ENCODE measurements around the gene SLC3A2.

The SLC3A2 gene

DNA sequence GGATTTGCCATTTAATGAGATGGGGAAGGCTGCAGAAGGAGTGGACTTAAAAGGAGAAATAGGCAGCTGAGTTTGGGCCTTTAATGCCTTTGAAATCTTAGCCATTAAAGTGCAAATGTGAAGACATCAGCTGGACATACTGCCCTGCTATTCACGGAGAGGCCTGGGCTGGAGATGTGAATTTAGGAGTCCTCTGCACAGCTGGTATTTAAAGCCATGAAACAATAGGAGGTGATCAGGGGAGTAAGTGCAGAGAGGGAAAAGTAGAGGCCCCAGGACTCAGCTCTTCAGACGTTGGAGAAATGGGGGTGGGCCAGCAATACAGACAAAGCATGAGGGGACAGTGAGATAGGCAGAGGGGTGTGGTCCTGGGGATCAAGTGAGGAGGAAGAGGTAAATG, 16.6 kb downstream of the SLC3A2 start:
- no peaks in the 10 kb centered on the region for H3K79me2 ChIP-seq (ENCODE audit: control insufficient read depth, insufficient read depth, low read length, unreplicated experiment)
- H3K4me1 ChIP-seq (ENCODE audit: control insufficient read depth, insufficient read depth, low read length, unreplicated experiment): no peaks in the 10 kb centered on the region
- no peak overlapping the region for H2AFZ ChIP-seq (ENCODE audit: low read length, unreplicated experiment)
- H3K36me3 ChIP-seq (ENCODE audit: insufficient read depth, low read length): no peaks in the 10 kb centered on the region
- no peaks in the 10 kb centered on the region for H3K27me3 ChIP-seq (ENCODE audit: insufficient read depth, low read length)
- no peak overlapping the region for H3K4me3 ChIP-seq (ENCODE audit: low read depth, low read length)
- no peak overlapping the region for H3K27ac ChIP-seq (ENCODE audit: low read depth, low read length)

DNA sequence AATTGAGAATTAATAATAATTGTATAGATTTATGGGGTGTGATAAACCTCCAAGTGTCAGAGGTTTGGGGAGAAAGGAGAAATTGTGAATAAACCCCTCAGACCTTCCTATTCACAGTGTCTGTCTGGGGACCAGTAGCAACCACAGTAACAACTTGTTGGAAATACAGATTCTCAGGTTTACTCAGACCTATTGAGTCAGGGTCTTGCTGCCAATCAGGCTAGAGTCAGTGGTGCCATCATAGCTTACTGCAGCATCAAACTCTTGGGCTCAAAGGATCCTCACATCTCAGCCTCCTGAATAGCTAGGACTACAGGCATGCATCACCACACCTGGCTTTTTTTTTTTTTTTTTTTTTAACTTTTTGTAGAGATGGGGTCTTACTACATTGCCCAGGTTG, 17.3 kb downstream of the SLC3A2 start:
- no peak overlapping the region for H2AFZ ChIP-seq (ENCODE audit: low read length, unreplicated experiment)
- H3K4me3 ChIP-seq (ENCODE audit: low read depth, low read length): no peak overlapping the region
- H3K36me3 ChIP-seq (ENCODE audit: insufficient read depth, low read length): no peaks in the 10 kb centered on the region
- no peaks in the 10 kb centered on the region for H3K27me3 ChIP-seq (ENCODE audit: insufficient read depth, low read length)
- H3K27ac ChIP-seq (ENCODE audit: low read depth, low read length): no peak overlapping the region
- peaks cover 6% of the 10 kb centered on the region for H3K4me1 ChIP-seq (ENCODE audit: control insufficient read depth, insufficient read depth, low read length, unreplicated experiment)
- H3K79me2 ChIP-seq (ENCODE audit: control insufficient read depth, insufficient read depth, low read length, unreplicated experiment): no peaks in the 10 kb centered on the region

DNA sequence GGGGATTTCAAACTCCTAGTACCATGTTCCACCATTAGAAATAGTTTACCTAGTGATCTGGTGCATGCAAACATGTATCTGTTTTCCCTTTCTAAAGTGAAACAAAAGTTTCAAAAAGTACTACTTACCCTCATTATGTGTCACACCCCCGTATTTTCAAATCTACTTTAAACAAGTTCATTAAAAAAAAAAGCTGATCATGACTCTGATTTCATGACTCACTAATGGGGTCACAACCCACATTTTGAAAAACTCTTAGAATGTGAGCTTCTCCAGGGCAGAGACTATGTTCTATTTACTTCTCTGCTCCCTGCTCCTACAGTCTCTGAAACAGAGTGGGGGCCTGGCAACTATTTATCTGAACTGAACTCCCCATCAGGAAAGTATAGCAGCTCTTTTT, 22.2 kb downstream of the SLC3A2 start:
- H3K27ac ChIP-seq (ENCODE audit: low read depth, low read length): no peak overlapping the region

DNA sequence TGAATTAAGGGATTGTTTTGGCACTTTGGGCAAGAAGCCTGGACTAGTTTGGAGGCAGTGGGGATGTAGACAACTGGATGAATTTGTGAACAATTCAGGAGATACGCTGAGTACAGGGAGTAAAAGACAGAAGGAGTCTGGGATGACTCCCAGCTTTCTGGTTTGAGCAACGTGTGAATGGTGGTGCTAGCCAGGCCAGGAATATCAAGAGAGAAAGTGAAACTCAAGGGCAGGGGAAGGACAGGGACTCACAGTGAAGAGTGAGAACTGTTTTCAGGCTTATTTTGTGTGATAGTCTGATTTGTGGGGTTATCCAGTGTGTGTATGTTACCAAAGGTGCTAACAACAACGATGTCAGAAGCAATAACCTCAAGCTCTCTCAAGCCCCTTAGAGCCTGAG, 24.6 kb downstream of the SLC3A2 start:
- no peaks in the 10 kb centered on the region for H3K27me3 ChIP-seq (ENCODE audit: insufficient read depth, low read length)
- peak overlapping the region; percentile 80 for H2AFZ ChIP-seq (ENCODE audit: low read length, unreplicated experiment)
- peak overlapping the region; percentile 41 for H3K4me3 ChIP-seq (ENCODE audit: low read depth, low read length)

More for the DNA sequence above, 22.2 kb downstream of the SLC3A2 start:
- Histone ChIP-seq H2AFZ (ENCODE audit: low read length, unreplicated experiment) (peak overlapping the region; percentile 13), H3K4me1 (ENCODE audit: control insufficient read depth, insufficient read depth, low read length, unreplicated experiment) (peaks cover 14% of the 10 kb centered on the region), H3K4me3 (ENCODE audit: low read depth, low read length) (no peak overlapping the region), H3K79me2 (ENCODE audit: control insufficient read depth, insufficient read depth, low read length, unreplicated experiment) (no peaks in the 10 kb centered on the region), H3K36me3 (ENCODE audit: insufficient read depth, low read length) (no peaks in the 10 kb centered on the region), H3K27me3 (ENCODE audit: insufficient read depth, low read length) (no peaks in the 10 kb centered on the region)

DNA sequence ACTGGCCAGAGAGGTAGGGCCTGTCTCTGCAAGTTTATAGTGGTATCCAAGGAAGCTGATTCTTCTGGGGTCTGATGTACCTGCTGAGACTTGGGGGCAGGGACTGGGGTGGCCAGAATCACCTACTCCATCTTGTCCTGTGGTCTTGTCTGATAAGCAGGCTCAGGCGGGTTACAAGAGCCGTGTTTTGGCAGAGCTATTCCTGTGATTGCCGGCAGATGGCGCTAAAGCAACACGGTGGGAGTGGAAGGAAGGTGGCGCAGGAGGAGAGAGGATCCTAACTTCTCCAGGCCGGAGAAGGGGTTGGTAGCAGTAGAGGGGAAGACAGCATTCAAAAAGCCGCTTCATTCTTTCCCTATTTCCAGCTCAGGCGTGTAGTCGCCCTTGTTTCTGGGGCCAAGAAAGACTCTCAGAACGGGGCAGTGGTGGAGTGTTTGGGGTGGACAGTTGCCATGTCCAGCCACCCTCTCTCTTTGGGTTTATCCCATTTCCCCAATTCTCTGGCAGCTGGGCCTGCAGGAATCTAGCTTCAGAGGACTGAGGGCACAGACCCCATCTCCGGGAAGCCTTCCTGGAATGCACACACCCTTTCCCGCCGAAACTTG, 25.3 kb downstream of the SLC3A2 start:
- Histone ChIP-seq H3K27me3 (ENCODE audit: insufficient read depth, low read length) (no peaks in the 10 kb centered on the region), H3K36me3 (ENCODE audit: insufficient read depth, low read length) (no peaks in the 10 kb centered on the region), H3K79me2 (ENCODE audit: control insufficient read depth, insufficient read depth, low read length, unreplicated experiment) (no peaks in the 10 kb centered on the region), H3K4me3 (ENCODE audit: low read depth, low read length) (peak overlapping the region; percentile 41), H3K4me1 (ENCODE audit: control insufficient read depth, insufficient read depth, low read length, unreplicated experiment) (peaks cover 14% of the 10 kb centered on the region), H2AFZ (ENCODE audit: low read length, unreplicated experiment) (peak overlapping the region; percentile 80), H3K27ac (ENCODE audit: low read depth, low read length) (no peak overlapping the region)

More for the DNA sequence above, 24.6 kb downstream of the SLC3A2 start:
- no peaks in the 10 kb centered on the region for H3K36me3 ChIP-seq (ENCODE audit: insufficient read depth, low read length)
- no peaks in the 10 kb centered on the region for H3K79me2 ChIP-seq (ENCODE audit: control insufficient read depth, insufficient read depth, low read length, unreplicated experiment)
- H3K27ac ChIP-seq (ENCODE audit: low read depth, low read length): no peak overlapping the region
- H3K4me1 ChIP-seq (ENCODE audit: control insufficient read depth, insufficient read depth, low read length, unreplicated experiment): peaks cover 14% of the 10 kb centered on the region

DNA sequence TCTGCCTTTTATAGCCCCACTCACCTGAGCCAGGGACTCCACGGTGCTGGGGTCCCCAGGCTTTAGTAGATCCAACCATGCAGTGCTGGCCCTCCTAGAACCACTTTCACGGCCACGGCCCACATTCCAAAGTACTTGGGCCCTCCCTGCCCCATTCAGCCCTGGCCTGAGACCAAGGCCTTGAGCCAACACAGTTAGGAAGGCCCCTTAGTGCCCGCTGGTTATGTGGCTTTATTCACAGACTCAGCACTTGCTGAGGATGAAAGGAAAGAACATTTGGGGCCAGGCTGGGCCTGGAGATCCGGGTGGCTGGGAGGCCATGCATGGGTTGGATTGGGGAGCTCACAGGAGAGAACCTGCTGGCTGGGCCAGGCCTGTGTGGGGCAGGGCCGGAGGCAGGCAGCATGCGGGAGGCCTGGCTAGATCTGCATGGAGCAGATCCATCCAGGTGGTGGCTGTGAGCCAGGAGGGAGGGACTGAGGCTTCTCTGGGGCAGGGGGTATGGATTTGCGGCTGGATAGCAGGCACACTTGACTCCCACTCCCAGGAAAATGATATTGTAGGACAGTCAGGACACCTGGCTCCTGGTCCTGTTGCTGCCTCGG, 27.9 kb downstream of the SLC3A2 start:
- no peaks in the 10 kb centered on the region for H3K27me3 ChIP-seq (ENCODE audit: insufficient read depth, low read length)
- no peaks in the 10 kb centered on the region for H3K79me2 ChIP-seq (ENCODE audit: control insufficient read depth, insufficient read depth, low read length, unreplicated experiment)
- H3K4me3 ChIP-seq (ENCODE audit: low read depth, low read length): no peak overlapping the region
- H3K4me1 ChIP-seq (ENCODE audit: control insufficient read depth, insufficient read depth, low read length, unreplicated experiment): peaks cover 5% of the 10 kb centered on the region
- no peaks in the 10 kb centered on the region for H3K36me3 ChIP-seq (ENCODE audit: insufficient read depth, low read length)
- no peak overlapping the region for H3K27ac ChIP-seq (ENCODE audit: low read depth, low read length)
- H2AFZ ChIP-seq (ENCODE audit: low read length, unreplicated experiment): no peak overlapping the region

DNA sequence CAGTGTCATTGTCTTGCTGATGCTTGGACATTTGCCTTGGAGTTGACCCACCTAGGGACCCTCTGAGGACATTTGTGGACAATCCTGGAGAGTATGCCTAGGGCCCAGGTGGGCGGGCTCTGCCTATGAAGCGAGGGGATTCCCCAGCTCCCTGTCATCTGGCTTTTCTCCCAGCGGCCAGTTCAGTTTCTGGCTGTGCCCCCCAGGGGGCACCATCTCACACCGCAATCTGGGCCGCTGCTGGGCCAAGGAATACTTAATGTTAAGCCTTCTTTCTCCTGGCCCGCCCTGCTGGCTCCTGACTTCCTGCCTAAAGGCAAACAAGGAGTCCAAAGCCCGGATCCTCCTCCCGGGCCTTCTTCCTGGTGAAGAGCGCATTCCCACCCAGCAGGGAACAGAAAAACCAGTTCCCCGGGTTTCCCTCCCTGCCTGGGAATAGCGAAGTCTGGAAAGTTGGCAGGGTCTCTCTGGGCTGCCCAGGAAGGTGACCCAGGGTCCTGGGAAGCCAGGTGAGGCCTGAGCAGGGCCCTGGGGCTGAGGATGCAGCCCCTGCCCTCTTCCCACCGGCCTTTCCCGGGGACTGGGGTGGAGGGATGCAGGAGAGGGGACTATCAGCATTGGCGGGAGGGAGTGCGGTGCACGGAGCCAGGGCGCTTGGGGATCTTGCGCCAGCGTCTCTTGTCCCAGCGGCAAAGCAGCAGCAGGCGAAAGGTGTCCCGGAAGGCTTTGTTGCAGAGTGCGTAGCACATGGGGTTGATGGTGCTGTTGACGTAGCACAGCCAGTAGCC, 28.6 kb downstream of the SLC3A2 start:
- Histone ChIP-seq H3K27ac (ENCODE audit: low read depth, low read length) (no peak overlapping the region), H3K4me3 (ENCODE audit: low read depth, low read length) (no peak overlapping the region), H3K36me3 (ENCODE audit: insufficient read depth, low read length) (no peaks in the 10 kb centered on the region), H2AFZ (ENCODE audit: low read length, unreplicated experiment) (peak overlapping the region; percentile 64), H3K79me2 (ENCODE audit: control insufficient read depth, insufficient read depth, low read length, unreplicated experiment) (no peaks in the 10 kb centered on the region), H3K4me1 (ENCODE audit: control insufficient read depth, insufficient read depth, low read length, unreplicated experiment) (peaks cover 5% of the 10 kb centered on the region), H3K27me3 (ENCODE audit: insufficient read depth, low read length) (no peaks in the 10 kb centered on the region)

DNA sequence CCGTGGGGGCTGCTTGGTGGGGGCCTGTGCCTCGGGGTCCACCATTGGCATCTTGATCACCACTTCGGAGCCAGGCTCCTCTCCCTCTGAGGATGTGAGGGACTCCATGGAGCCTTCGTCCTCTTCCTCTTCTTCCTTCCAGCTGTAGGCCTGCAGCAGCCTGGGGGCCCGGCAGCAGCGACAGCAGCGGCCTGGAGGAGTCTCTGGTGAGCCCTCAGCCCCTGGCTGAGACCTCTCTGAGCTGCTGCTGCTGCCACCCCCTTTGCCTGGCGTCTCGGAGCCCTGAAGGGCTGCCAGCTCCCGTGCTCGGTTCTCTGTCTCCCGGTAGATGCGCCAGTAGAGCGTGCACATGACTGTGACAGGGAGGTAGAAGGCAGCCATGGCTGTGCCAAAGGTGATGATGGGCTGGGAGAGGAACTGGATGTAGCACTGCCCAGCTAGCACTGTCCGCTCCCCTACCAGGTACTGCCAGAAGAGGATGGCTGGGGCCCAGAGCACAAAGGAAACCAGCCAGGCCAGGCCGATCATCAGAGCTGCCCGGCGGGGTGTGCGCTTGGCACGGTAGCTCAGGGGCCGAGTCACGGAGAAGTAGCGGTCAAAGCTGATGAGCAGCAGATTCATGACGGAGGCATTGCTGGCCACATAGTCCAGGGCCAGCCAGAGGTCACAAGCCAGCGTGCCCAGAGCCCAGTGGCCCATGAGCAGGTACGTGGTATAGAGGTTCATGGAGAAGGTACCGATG, 29.6 kb downstream of the SLC3A2 start:
- H2AFZ ChIP-seq (ENCODE audit: low read length, unreplicated experiment): no peak overlapping the region
- no peak overlapping the region for H3K27ac ChIP-seq (ENCODE audit: low read depth, low read length)
- no peak overlapping the region for H3K4me3 ChIP-seq (ENCODE audit: low read depth, low read length)

DNA sequence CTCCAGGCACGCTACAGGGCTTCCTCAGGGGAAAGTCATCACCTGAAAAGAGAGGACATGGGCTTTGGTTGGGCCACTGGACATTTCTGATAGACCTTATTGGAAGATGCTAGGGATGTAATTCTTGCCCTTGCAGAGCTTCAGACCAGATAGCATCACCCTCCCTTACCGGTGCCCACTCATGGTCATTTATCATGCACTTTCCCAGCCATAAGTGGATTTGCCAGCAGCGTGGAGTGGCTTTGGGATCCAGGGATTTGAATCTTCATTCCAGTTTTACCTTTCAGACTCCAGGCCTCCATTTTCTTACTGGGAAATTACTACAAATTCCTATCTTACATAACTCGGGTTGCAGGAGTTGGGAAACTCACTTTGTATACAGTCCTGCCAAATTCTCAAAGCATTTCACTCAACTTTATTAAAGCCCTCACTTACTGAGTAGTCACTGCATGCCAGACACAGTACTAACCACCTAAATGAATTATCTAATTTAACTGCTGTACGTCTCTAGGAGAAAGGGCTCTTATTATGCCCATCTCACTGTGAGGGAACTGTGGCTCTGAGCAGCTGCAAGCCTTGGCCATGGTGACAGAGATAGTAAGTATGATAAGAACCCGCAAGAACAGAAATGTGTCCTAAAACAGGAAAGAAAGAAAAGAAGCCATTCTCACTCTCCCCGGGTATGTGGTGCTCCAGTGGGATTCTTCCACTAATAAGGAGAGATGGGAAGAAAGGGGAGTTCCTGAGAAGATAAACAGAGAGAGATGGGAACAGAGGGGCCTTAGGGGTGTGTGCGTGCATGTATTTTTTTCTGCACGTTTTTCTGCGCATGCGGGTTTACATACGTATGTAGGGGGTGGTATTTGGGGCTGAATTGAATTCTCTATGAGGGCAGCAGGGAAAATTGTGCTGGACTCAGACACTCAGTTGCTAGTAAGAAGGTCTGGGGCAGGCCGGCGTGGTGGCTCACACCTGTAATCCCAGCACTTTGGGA, 30.7 kb downstream of the SLC3A2 start:
- H3K4me1 ChIP-seq (ENCODE audit: control insufficient read depth, insufficient read depth, low read length, unreplicated experiment): no peaks in the 10 kb centered on the region
- H3K4me3 ChIP-seq (ENCODE audit: low read depth, low read length): no peak overlapping the region
- no peaks in the 10 kb centered on the region for H3K36me3 ChIP-seq (ENCODE audit: insufficient read depth, low read length)
- no peaks in the 10 kb centered on the region for H3K79me2 ChIP-seq (ENCODE audit: control insufficient read depth, insufficient read depth, low read length, unreplicated experiment)
- no peaks in the 10 kb centered on the region for H3K27me3 ChIP-seq (ENCODE audit: insufficient read depth, low read length)
- H2AFZ ChIP-seq (ENCODE audit: low read length, unreplicated experiment): no peak overlapping the region
- no peak overlapping the region for H3K27ac ChIP-seq (ENCODE audit: low read depth, low read length)

More for the DNA sequence above, 29.6 kb downstream of the SLC3A2 start:
- no peaks in the 10 kb centered on the region for H3K79me2 ChIP-seq (ENCODE audit: control insufficient read depth, insufficient read depth, low read length, unreplicated experiment)
- no peaks in the 10 kb centered on the region for H3K27me3 ChIP-seq (ENCODE audit: insufficient read depth, low read length)
- H3K4me1 ChIP-seq (ENCODE audit: control insufficient read depth, insufficient read depth, low read length, unreplicated experiment): peaks cover 5% of the 10 kb centered on the region
- H3K36me3 ChIP-seq (ENCODE audit: insufficient read depth, low read length): no peaks in the 10 kb centered on the region

DNA sequence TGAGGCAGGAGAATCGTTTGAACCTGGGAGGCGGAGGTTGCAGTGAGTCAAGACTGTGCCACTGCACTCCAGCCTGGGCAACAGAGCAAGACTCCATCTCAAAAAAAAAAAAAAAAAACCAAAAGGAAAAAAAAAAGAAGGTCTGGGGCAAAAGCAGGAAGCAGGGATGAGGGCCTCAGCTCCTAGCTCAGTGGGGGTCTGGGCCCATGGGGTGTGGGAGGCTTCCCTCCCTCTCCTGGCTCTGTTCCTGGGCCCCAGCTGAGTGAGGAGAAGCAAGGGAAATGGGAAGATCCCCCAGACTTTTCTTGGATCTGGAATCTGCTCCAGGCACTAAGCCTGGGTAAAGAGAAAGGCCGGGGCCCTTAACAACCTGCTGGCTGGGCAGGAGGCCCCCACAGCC, 31.6 kb downstream of the SLC3A2 start:
- no peaks in the 10 kb centered on the region for H3K4me1 ChIP-seq (ENCODE audit: control insufficient read depth, insufficient read depth, low read length, unreplicated experiment)
- H3K4me3 ChIP-seq (ENCODE audit: low read depth, low read length): no peak overlapping the region
- no peaks in the 10 kb centered on the region for H3K27me3 ChIP-seq (ENCODE audit: insufficient read depth, low read length)
- no peak overlapping the region for H3K27ac ChIP-seq (ENCODE audit: low read depth, low read length)
- H3K36me3 ChIP-seq (ENCODE audit: insufficient read depth, low read length): no peaks in the 10 kb centered on the region
- H2AFZ ChIP-seq (ENCODE audit: low read length, unreplicated experiment): no peak overlapping the region
- H3K79me2 ChIP-seq (ENCODE audit: control insufficient read depth, insufficient read depth, low read length, unreplicated experiment): no peaks in the 10 kb centered on the region
